ENCODE data around the gene CCDC102B. TPM values are rescaled to one million over a fixed set of nuclear protein-coding genes. Genes with fewer than 3 reads are reported as not detected.

Gene CCDC102B
- total RNA-seq (2022; extraction: Qiagen RNA extraction; ENCODE audit: low read depth): 0.28 to 0.88 TPM (median 0.61 TPM) in 4 of 5 replicates, not detected in the other

GRCh38 chr18:68797871-68798270 is at the start of gene CCDC102B:
Gene CCDC102B, plus strand, starts transcription at chr18:68798080. Its CDS starts 38,684 bp downstream, at chr18:68836764.

Other genes starting within 250 kb of the CCDC102B start
- gene TMX3, start 83.0 kb upstream of the CCDC102B start, total RNA-seq (2022; extraction: Qiagen RNA extraction; ENCODE audit: low read depth): 17.1 to 22.5 TPM (median 21.9 TPM) in 5 replicates

Measured in A549 treated with RU486 at 1 μM for 4 hours (cell line).